T-helper 2 cell treated with Interferon-gamma antibody and Interleukin-4, amounts not matched to agents 5 μg/mL and 100 μg/mL, for 36 hours (primary cell): ENCODE data around the gene KRTAP5-6.

ENCODE experiments used
- DNase-seq: peaks from one replicate; pipeline ENCODE4 v3.0.0; 2021; ENCODE audit warnings: low spot score
- H3K27ac Mint-ChIP-seq: one replicate; pipeline ENCODE4 v1.8.0; 2021; ENCODE audit warnings: mild to moderate bottlenecking, mixed read lengths
- H3K27me3 Mint-ChIP-seq: one replicate; pipeline ENCODE4 v1.8.0; 2021; ENCODE audit warnings: low read depth, mixed read lengths
- H3K36me3 Mint-ChIP-seq: one replicate; pipeline ENCODE4 v1.8.0; 2021; ENCODE audit warnings: low read depth, mixed read lengths
- H3K4me1 Mint-ChIP-seq: one replicate; pipeline ENCODE4 v1.8.0; 2021; ENCODE audit warnings: low read depth, mixed read lengths
- H3K4me3 Mint-ChIP-seq: one replicate; pipeline ENCODE4 v1.8.0; 2022; ENCODE audit warnings: mild to moderate bottlenecking, moderate library complexity, mixed read lengths
- H3K9me3 Mint-ChIP-seq: one replicate; pipeline ENCODE4 v1.8.0; 2021; ENCODE audit warnings: mixed read lengths

The KRTAP5-6 gene

GRCh38 chr11:1694846-1695547 lies 2.0 kb upstream of the KRTAP5-6 start:
- Mint-ChIP-seq H3K4me1 (peaks cover 6% of the 10 kb centered on the region), H3K27me3 (peaks cover 8% of the 10 kb centered on the region), H3K9me3 (no peaks in the 10 kb centered on the region), H3K36me3 (no peaks in the 10 kb centered on the region), H3K4me3 (no peak overlapping the region), H3K27ac (no peak overlapping the region)
- DNase-seq = no peak

- Mint-ChIP-seq H3K9me3 (no peaks in the 10 kb centered on the region), H3K27ac (no peak overlapping the region), H3K36me3 (no peaks in the 10 kb centered on the region), H3K4me1 (peaks cover 6% of the 10 kb centered on the region), H3K27me3 (peaks cover 4% of the 10 kb centered on the region), H3K4me3 (no peak overlapping the region)
- no peak for DNase-seq
These were observed 1.4 kb upstream of the KRTAP5-6 start for GRCh38 chr11:1695548-1696108.

GRCh38 chr11:1699771-1700170 lies 2.8 kb downstream of the KRTAP5-6 start:
- Mint-ChIP-seq H3K27me3 (peaks cover 2% of the 10 kb centered on the region), H3K9me3 (peaks cover 6% of the 10 kb centered on the region), H3K27ac (no peak overlapping the region), H3K4me1 (peaks cover 6% of the 10 kb centered on the region), H3K36me3 (no peaks in the 10 kb centered on the region), H3K4me3 (no peak overlapping the region)
- no peak for DNase-seq

- H3K9me3 Mint-ChIP-seq = peaks cover 6% of the 10 kb centered on the region
- H3K27me3 Mint-ChIP-seq = peaks cover 2% of the 10 kb centered on the region
- DNase-seq = no peak
- no peak overlapping the region for H3K4me3 Mint-ChIP-seq
- no peaks in the 10 kb centered on the region for H3K36me3 Mint-ChIP-seq
- no peak overlapping the region for H3K27ac Mint-ChIP-seq
- H3K4me1 Mint-ChIP-seq = peaks cover 11% of the 10 kb centered on the region
These were observed 4.3 kb downstream of the KRTAP5-6 start for GRCh38 chr11:1701091-1701807.

GRCh38 chr11:1702506-1702905 lies 5.5 kb downstream of the KRTAP5-6 start:
- Mint-ChIP-seq H3K9me3 (peaks cover 6% of the 10 kb centered on the region), H3K4me1 (peaks cover 11% of the 10 kb centered on the region), H3K27me3 (peaks cover 2% of the 10 kb centered on the region), H3K27ac (no peak overlapping the region), H3K4me3 (no peak overlapping the region), H3K36me3 (no peaks in the 10 kb centered on the region)
- DNase-seq = no peak

- no peak overlapping the region for H3K4me3 Mint-ChIP-seq
- peaks cover 6% of the 10 kb centered on the region for H3K9me3 Mint-ChIP-seq
- H3K27ac Mint-ChIP-seq = no peak overlapping the region
- no peak for DNase-seq
- peaks cover 2% of the 10 kb centered on the region for H3K27me3 Mint-ChIP-seq
- H3K36me3 Mint-ChIP-seq = no peaks in the 10 kb centered on the region
- peaks cover 11% of the 10 kb centered on the region for H3K4me1 Mint-ChIP-seq
These were observed 6.2 kb downstream of the KRTAP5-6 start for GRCh38 chr11:1703146-1703545.

GRCh38 chr11:1705126-1706052 lies 8.4 kb downstream of the KRTAP5-6 start:
- no peak for DNase-seq
- peaks cover 6% of the 10 kb centered on the region for H3K9me3 Mint-ChIP-seq
- H3K27me3 Mint-ChIP-seq = peaks cover 11% of the 10 kb centered on the region
- no peaks in the 10 kb centered on the region for H3K36me3 Mint-ChIP-seq
- H3K4me3 Mint-ChIP-seq = no peak overlapping the region
- peaks cover 11% of the 10 kb centered on the region for H3K4me1 Mint-ChIP-seq
- no peak overlapping the region for H3K27ac Mint-ChIP-seq

GRCh38 chr11:1706634-1707400 lies 9.8 kb downstream of the KRTAP5-6 start:
- peaks cover 5% of the 10 kb centered on the region for H3K4me1 Mint-ChIP-seq
- no peak overlapping the region for H3K27ac Mint-ChIP-seq
- DNase-seq = no peak
- peaks cover 5% of the 10 kb centered on the region for H3K9me3 Mint-ChIP-seq
- peaks cover 14% of the 10 kb centered on the region for H3K27me3 Mint-ChIP-seq
- no peak overlapping the region for H3K4me3 Mint-ChIP-seq
- H3K36me3 Mint-ChIP-seq = no peaks in the 10 kb centered on the region

GRCh38 chr11:1707751-1708150 lies 10.8 kb downstream of the KRTAP5-6 start:
- Mint-ChIP-seq H3K9me3 (no peaks in the 10 kb centered on the region), H3K27me3 (peaks cover 14% of the 10 kb centered on the region), H3K36me3 (no peaks in the 10 kb centered on the region), H3K4me1 (peaks cover 5% of the 10 kb centered on the region), H3K27ac (no peak overlapping the region), H3K4me3 (no peak overlapping the region)
- DNase-seq = no peak

GRCh38 chr11:1708716-1709115 lies 11.7 kb downstream of the KRTAP5-6 start:
- no peak overlapping the region for H3K27ac Mint-ChIP-seq
- H3K9me3 Mint-ChIP-seq = no peaks in the 10 kb centered on the region
- peaks cover 14% of the 10 kb centered on the region for H3K27me3 Mint-ChIP-seq
- no peak overlapping the region for H3K4me3 Mint-ChIP-seq
- H3K36me3 Mint-ChIP-seq = no peaks in the 10 kb centered on the region
- H3K4me1 Mint-ChIP-seq = peaks cover 5% of the 10 kb centered on the region
- no peak for DNase-seq

GRCh38 chr11:1714908-1715885 lies 18.2 kb downstream of the KRTAP5-6 start:
- Mint-ChIP-seq H3K9me3 (no peaks in the 10 kb centered on the region), H3K36me3 (no peaks in the 10 kb centered on the region), H3K27ac (no peak overlapping the region), H3K4me1 (no peaks in the 10 kb centered on the region), H3K4me3 (no peak overlapping the region), H3K27me3 (peaks cover 6% of the 10 kb centered on the region)
- DNase-seq = no peak

GRCh38 chr11:1717745-1718144 lies 20.8 kb downstream of the KRTAP5-6 start:
- H3K4me3 Mint-ChIP-seq = no peak overlapping the region
- no peak for DNase-seq
- no peak overlapping the region for H3K27ac Mint-ChIP-seq
- H3K27me3 Mint-ChIP-seq = peaks cover 5% of the 10 kb centered on the region
- H3K36me3 Mint-ChIP-seq = no peaks in the 10 kb centered on the region
- H3K9me3 Mint-ChIP-seq = no peaks in the 10 kb centered on the region
- H3K4me1 Mint-ChIP-seq = no peaks in the 10 kb centered on the region
